ENCODE measurements around the gene CARMIL1.

GRCh38 chr6:25547797-25548196 is 268.6 kb downstream of the CARMIL1 start:
- TF ChIP-seq POLR2A (IDR thresholded peaks at IDR 0.05; ENCODE audit: low read depth, low read length) (no peak), TAF1 (IDR thresholded peaks at IDR 0.05; ENCODE audit: low read depth, low read length) (no peak), POLR2AphosphoS5 (IDR thresholded peaks at IDR 0.05; ENCODE audit: low read depth, low read length) (no peak), SPI1 (IDR thresholded peaks at IDR 0.05; ENCODE audit: low read depth, low read length) (no peak), POU2F2 (IDR thresholded peaks at IDR 0.05; ENCODE audit: low read depth, low read length) (no peak)
